Measurements from ENCODE around the gene FLCN. TPM values are rescaled to one million over a fixed set of nuclear protein-coding genes. Genes with fewer than 3 reads are reported as not detected.

The FLCN gene
- total and polyA plus RNA-seq, 2 donors (not counting 3 experiments of a cell fraction or from before 2014, with no cell fraction given), result 38.8 to 68.9 TPM

DNA sequence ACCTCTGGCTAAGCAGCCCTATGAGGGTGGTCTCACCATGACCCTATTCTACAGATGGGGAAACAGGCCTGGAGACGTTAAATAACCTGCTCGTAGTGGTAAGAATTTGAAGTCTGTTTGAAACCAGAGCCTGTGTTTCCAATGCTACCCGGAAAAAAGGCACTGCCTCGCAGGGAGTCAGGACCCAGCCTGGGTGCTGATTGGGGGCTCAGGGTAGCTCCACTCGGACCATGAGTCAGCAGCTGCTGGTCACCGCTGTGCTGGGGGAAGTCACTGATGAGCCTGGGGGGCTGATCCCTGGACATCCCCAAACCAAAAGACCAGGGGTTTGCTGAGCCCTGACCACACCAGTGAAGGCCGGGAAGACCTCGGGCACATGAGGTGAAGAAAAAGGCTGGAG, 21.4 kb downstream of the FLCN start:
- ChIA-PET POLR2A (no interaction called here), CTCF (interaction anchor here (1.7 kb wide), 1 partner anchor 74 kb away, joined by 3 read pairs; no protein-coding TSS in a partner anchor)
- H3K27ac ChIP-seq (ENCODE audit: insufficient read depth, low read depth, low read length), result no peak overlapping the region
- intact Hi-C loops (cut with micrococcal nuclease), result no loop called here
- TF ChIP-seq POLR2AphosphoS5 (IDR thresholded peaks at IDR 0.05; ENCODE audit: insufficient read depth, low read depth, low read length), result no peak
- peaks cover 17 to 64% of the 10 kb centered on the region in 2 experiments for H3K36me3 ChIP-seq (ENCODE audit: control insufficient read depth in 2 of 2, extremely low read depth in 1 of 2, insufficient read depth in 2 of 2, low read length in 2 of 2)
- no peak for FAIRE-seq
- no peaks in the 10 kb centered on the region for H3K9me1 ChIP-seq (replicated peaks; ENCODE audit: control insufficient read depth, extremely low read depth, insufficient read depth, low read length)
- no peaks in the 10 kb centered on the region for H3K4me1 ChIP-seq (ENCODE audit: control insufficient read depth, extremely low read depth, insufficient read depth, low read length)
- no peaks in the 10 kb centered on the region for H4K20me1 ChIP-seq (replicated peaks; ENCODE audit: control insufficient read depth, extremely low read depth, insufficient read depth, low read length)
- no peaks in the 10 kb centered on the region for H3K9me3 ChIP-seq (replicated peaks; ENCODE audit: control insufficient read depth, insufficient read depth, low read length)
- dilution Hi-C loops (cut with MboI; ENCODE audit: extremely low pct_ligation_motif_present, low sequenced_read_pairs), result no loop called here
- H2AFZ ChIP-seq (ENCODE audit: low read depth, low read length), result no peak overlapping the region
- BruUV-seq (replicated peaks), result no TSS peak
- H3K27me3 ChIP-seq (ENCODE audit: control insufficient read depth in 2 of 2, insufficient read depth in 2 of 2, low read length in 2 of 2), result no peaks in the 10 kb centered on the region
- H3K4me2 ChIP-seq (ENCODE audit: insufficient read depth, low read length), result no peak overlapping the region
- no peak overlapping the region for H3K4me3 ChIP-seq (replicated peaks in 1 of 3; ENCODE audit: insufficient read depth in 1 of 3, low read depth in 1 of 3, low read length in 3 of 3)
- no peaks in the 10 kb centered on the region for H3K79me2 ChIP-seq (ENCODE audit: control insufficient read depth, insufficient read depth, low read length)
- no peak overlapping the region for H3K9ac ChIP-seq (replicated peaks; ENCODE audit: extremely low read depth, insufficient read depth, low read length)
- DNase-seq (ENCODE audit: low read depth, low spot score), result no peak

DNA sequence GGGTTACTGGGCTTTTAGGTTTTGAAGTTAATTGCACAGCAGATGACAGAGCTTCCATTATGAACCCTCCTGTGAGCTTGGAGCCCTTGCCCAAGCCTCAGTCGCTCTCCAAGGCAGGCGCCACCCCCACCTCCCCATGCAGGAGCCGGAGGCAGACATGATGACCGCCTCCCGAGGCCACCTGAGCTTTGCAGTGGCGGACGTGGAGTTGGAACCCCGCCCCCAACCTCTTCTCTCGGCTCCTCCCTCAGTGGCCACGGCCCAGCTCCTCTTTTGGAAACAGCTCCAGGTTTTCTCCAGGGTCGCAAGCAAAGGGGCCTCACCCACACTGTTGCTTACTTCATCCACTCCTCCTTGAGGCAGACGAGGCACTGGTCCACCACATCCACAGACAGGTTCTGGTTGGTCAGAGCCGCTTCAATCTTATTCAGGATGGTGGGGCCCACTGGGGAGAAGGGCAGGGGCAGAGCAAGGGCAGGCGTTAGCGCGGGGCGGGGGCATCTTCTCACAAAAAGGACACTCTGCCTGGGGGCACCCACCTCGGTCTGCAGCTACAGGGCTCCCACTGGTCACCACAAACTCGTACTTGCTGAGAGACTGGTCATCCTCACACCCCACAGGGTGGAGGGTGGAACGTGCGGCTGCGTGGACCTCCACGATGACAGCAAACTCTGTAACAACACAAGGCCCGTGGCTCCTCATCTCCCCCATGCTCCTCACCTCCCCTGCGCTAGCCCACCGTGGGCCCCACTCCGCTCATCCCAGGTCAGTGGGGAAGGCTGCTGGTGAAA, 22.1 kb downstream of the FLCN start:
- no peak for TF ChIP-seq GATA2 (IDR thresholded peaks at IDR 0.05; ENCODE audit: insufficient read depth, insufficient read length, low read depth, low read length)
- TF ChIP-seq, protein P1, sequence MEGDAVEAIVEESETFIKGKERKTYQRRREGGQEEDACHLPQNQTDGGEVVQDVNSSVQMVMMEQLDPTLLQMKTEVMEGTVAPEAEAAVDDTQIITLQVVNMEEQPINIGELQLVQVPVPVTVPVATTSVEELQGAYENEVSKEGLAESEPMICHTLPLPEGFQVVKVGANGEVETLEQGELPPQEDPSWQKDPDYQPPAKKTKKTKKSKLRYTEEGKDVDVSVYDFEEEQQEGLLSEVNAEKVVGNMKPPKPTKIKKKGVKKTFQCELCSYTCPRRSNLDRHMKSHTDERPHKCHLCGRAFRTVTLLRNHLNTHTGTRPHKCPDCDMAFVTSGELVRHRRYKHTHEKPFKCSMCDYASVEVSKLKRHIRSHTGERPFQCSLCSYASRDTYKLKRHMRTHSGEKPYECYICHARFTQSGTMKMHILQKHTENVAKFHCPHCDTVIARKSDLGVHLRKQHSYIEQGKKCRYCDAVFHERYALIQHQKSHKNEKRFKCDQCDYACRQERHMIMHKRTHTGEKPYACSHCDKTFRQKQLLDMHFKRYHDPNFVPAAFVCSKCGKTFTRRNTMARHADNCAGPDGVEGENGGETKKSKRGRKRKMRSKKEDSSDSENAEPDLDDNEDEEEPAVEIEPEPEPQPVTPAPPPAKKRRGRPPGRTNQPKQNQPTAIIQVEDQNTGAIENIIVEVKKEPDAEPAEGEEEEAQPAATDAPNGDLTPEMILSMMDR (IDR thresholded peaks at IDR 0.05; ENCODE audit: extremely low read depth in 1 of 2, insufficient read depth in 1 of 2, low read depth in 1 of 2, low read length in 2 of 2), result no peak
- POLR2A ChIA-PET, result no interaction called here

More for the DNA sequence above, 22.1 kb downstream of the FLCN start:
- CTCF ChIA-PET, result interaction anchor here (2.4 kb wide), 1 partner anchor 73 kb away, joined by 9 read pairs; no protein-coding TSS in a partner anchor
- no peak overlapping the region for H2AFZ ChIP-seq (ENCODE audit: low read depth, low read length)
- H3K4me3 ChIP-seq (replicated peaks in 1 of 3; ENCODE audit: insufficient read depth in 1 of 3, low read depth in 1 of 3, low read length in 3 of 3), result no peak overlapping the region
- no peak for DNase-seq (ENCODE audit: low read depth, low spot score)
- H3K79me2 ChIP-seq (ENCODE audit: control insufficient read depth, insufficient read depth, low read length), result no peaks in the 10 kb centered on the region
- intact Hi-C loops (cut with micrococcal nuclease), result no loop called here
- H3K4me2 ChIP-seq (ENCODE audit: insufficient read depth, low read length), result no peak overlapping the region
- no peaks in the 10 kb centered on the region for H3K27me3 ChIP-seq (ENCODE audit: control insufficient read depth in 2 of 2, insufficient read depth in 2 of 2, low read length in 2 of 2)
- no peaks in the 10 kb centered on the region for H3K9me3 ChIP-seq (replicated peaks; ENCODE audit: control insufficient read depth, insufficient read depth, low read length)
- no TSS peak for BruUV-seq (replicated peaks)
- dilution Hi-C loops (cut with MboI; ENCODE audit: extremely low pct_ligation_motif_present, low sequenced_read_pairs), result no loop called here
- no peaks in the 10 kb centered on the region for H4K20me1 ChIP-seq (replicated peaks; ENCODE audit: control insufficient read depth, extremely low read depth, insufficient read depth, low read length)
- H3K36me3 ChIP-seq (ENCODE audit: control insufficient read depth in 2 of 2, extremely low read depth in 1 of 2, insufficient read depth in 2 of 2, low read length in 2 of 2), result peaks cover 17 to 56% of the 10 kb centered on the region in 2 experiments
- H3K9ac ChIP-seq (replicated peaks; ENCODE audit: extremely low read depth, insufficient read depth, low read length), result no peak overlapping the region
- H3K9me1 ChIP-seq (replicated peaks; ENCODE audit: control insufficient read depth, extremely low read depth, insufficient read depth, low read length), result no peaks in the 10 kb centered on the region
- no peaks in the 10 kb centered on the region for H3K4me1 ChIP-seq (ENCODE audit: control insufficient read depth, extremely low read depth, insufficient read depth, low read length)
- FAIRE-seq, result no peak
- no peak overlapping the region for H3K27ac ChIP-seq (ENCODE audit: insufficient read depth, low read depth, low read length)
